ENCODE data around the gene DST.
A peak's percentile ranks its signal among the peaks of the same experiment; 100 is the strongest.

Gene DST

GRCh38 chr6:56624046-56624727 is 18.5 kb downstream of the DST start:
- DNase-seq (ENCODE audit: low read depth, low spot score): no peak

GRCh38 chr6:56620229-56620868 is 22.3 kb downstream of the DST start:
- DNase-seq (ENCODE audit: low read depth, low spot score): no peak

GRCh38 chr6:56618050-56618449 is 24.6 kb downstream of the DST start:
- DNase-seq (ENCODE audit: low read depth, low spot score): no peak

GRCh38 chr6:56616967-56617366 is 25.7 kb downstream of the DST start:
- DNase-seq (ENCODE audit: low read depth, low spot score): no peak

GRCh38 chr6:56613247-56613851 is 29.3 kb downstream of the DST start:
- no peak for DNase-seq (ENCODE audit: low read depth, low spot score)

GRCh38 chr6:56608332-56608731 is 34.4 kb downstream of the DST start:
- no peak for DNase-seq (ENCODE audit: low read depth, low spot score)

GRCh38 chr6:56607111-56607752 is 35.5 kb downstream of the DST start:
- DNase-seq (ENCODE audit: low read depth, low spot score): no peak

GRCh38 chr6:56605435-56605834 is 37.3 kb downstream of the DST start:
- DNase-seq (ENCODE audit: low read depth, low spot score): no peak

GRCh38 chr6:56604186-56604585 is 38.5 kb downstream of the DST start:
- no peak for DNase-seq (ENCODE audit: low read depth, low spot score)

- no peak for DNase-seq (ENCODE audit: low read depth, low spot score)
Observed at GRCh38 chr6:56601390-56601789, 41.3 kb downstream of the DST start.

GRCh38 chr6:56595490-56596122 is 47.1 kb downstream of the DST start:
- DNase-seq (ENCODE audit: low read depth, low spot score): peak; percentile 73

GRCh38 chr6:56594699-56595098 is 48.0 kb downstream of the DST start:
- no peak for DNase-seq (ENCODE audit: low read depth, low spot score)

- no peak for DNase-seq (ENCODE audit: low read depth, low spot score)
Observed at GRCh38 chr6:56593801-56594318, 48.8 kb downstream of the DST start.

GRCh38 chr6:56582236-56582635 is 60.5 kb downstream of the DST start:
- DNase-seq (ENCODE audit: low read depth, low spot score): no peak

- DNase-seq (ENCODE audit: low read depth, low spot score): no peak
Observed at GRCh38 chr6:56581296-56581925, 61.3 kb downstream of the DST start.

- no peak for DNase-seq (ENCODE audit: low read depth, low spot score)
Observed at GRCh38 chr6:56580271-56580670, 62.4 kb downstream of the DST start.

GRCh38 chr6:56579155-56579851 is 63.4 kb downstream of the DST start:
- DNase-seq (ENCODE audit: low read depth, low spot score): no peak

- no peak for DNase-seq (ENCODE audit: low read depth, low spot score)
Observed at GRCh38 chr6:56575736-56576135, 67.0 kb downstream of the DST start.

GRCh38 chr6:56574292-56574691 is 68.4 kb downstream of the DST start:
- DNase-seq (ENCODE audit: low read depth, low spot score): no peak

GRCh38 chr6:56573624-56574023 is 69.1 kb downstream of the DST start:
- no peak for DNase-seq (ENCODE audit: low read depth, low spot score)

All from astrocyte of the hippocampus (primary cell).